ENCODE measurements around the gene DIS3L2.

- TF ChIP-seq, protein P1, sequence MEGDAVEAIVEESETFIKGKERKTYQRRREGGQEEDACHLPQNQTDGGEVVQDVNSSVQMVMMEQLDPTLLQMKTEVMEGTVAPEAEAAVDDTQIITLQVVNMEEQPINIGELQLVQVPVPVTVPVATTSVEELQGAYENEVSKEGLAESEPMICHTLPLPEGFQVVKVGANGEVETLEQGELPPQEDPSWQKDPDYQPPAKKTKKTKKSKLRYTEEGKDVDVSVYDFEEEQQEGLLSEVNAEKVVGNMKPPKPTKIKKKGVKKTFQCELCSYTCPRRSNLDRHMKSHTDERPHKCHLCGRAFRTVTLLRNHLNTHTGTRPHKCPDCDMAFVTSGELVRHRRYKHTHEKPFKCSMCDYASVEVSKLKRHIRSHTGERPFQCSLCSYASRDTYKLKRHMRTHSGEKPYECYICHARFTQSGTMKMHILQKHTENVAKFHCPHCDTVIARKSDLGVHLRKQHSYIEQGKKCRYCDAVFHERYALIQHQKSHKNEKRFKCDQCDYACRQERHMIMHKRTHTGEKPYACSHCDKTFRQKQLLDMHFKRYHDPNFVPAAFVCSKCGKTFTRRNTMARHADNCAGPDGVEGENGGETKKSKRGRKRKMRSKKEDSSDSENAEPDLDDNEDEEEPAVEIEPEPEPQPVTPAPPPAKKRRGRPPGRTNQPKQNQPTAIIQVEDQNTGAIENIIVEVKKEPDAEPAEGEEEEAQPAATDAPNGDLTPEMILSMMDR (IDR thresholded peaks at IDR 0.05): no peak
- TF ChIP-seq EP300 (IDR thresholded peaks at IDR 0.05) (no peak), POLR2A (IDR thresholded peaks at IDR 0.05) (no peak)
Measured at GRCh38 chr2:232340171-232340935, 378.8 kb downstream of the DIS3L2 start.
